CD4-positive, alpha-beta T cell (primary cell): ENCODE data around the gene AUNIP. TPM values are rescaled to one million over a fixed set of nuclear protein-coding genes. Genes with fewer than 3 reads are reported as not detected.

ENCODE experiments used
- ATAC-seq: fragments of 200-7000 bp; cut with Tn5 transposase; one replicate; pipeline ENCODE4 v1.10.0; 2022; ENCODE audit warnings: mild to moderate bottlenecking; ENCODE audit not compliant: poor library complexity
- CTCF ChIA-PET: fragments of 350-600 bp; sonication (Branson Sonifier 250); formaldehyde crosslinking; loops from one replicate; lab custom pipeline; 2021; ENCODE audit warnings: antibody characterized with exemption, inconsistent platforms; lab: Charles Lee
- POLR2A ChIA-PET: fragments of 350-600 bp; sonication (Branson Sonifier 250); formaldehyde crosslinking; loops from one replicate; lab custom pipeline; 2021; ENCODE audit warnings: antibody characterized with exemption, inconsistent platforms; lab: Charles Lee
- DNase-seq, 14 experiments: peaks; one replicate each; pipeline ENCODE4 v3.0.0-alpha.2; 2013 to 2020; ENCODE audit warnings: mixed read lengths in 2 of 14
- H3K27ac ChIP-seq, 2 donors: one replicate each; pipeline versions ENCODE4 v1.5.1 to v1.7.0; 2013; ENCODE audit warnings: low read length in 2 of 2, low read depth in 1 of 2, mild to moderate bottlenecking in 1 of 2
- H3K27me3 ChIP-seq, 2 experiments: 1 replicate in 1 of 2; 2 replicates in 1 of 2; pipeline versions ENCODE4 v1.6.1 to v1.7.0; 2013; ENCODE audit warnings: low read length in 2 of 2, control low read depth in 1 of 2, mild to moderate bottlenecking in 1 of 2, moderate library complexity in 1 of 2; ENCODE audit not compliant: insufficient read depth in 2 of 2, control insufficient read depth in 1 of 2
- H3K36me3 ChIP-seq: one replicate; pipeline ENCODE4 v1.6.1; 2013; ENCODE audit warnings: low read length, control low read depth; ENCODE audit not compliant: insufficient read depth
- H3K4me1 ChIP-seq: one replicate; pipeline ENCODE4 v1.6.1; 2013; ENCODE audit warnings: low read length, control low read depth; ENCODE audit not compliant: insufficient read depth
- H3K4me3 ChIP-seq: one replicate; pipeline ENCODE4 v1.5.1; 2013; ENCODE audit warnings: mild to moderate bottlenecking, low read length, moderate library complexity
- H3K9me3 ChIP-seq, 2 experiments: 1 replicate in 1 of 2; 2 replicates in 1 of 2; pipeline versions ENCODE4 v1.6.1 to v1.7.0; 2013; ENCODE audit warnings: low read length in 2 of 2, mild to moderate bottlenecking in 2 of 2, control low read depth in 1 of 2, moderate library complexity in 1 of 2; ENCODE audit not compliant: control insufficient read depth in 1 of 2, insufficient read depth in 1 of 2
- H3K27ac Mint-ChIP-seq: one replicate; pipeline ENCODE4 v1.8.0; 2020; ENCODE audit warnings: mixed read lengths
- H3K27me3 Mint-ChIP-seq: one replicate; pipeline ENCODE4 v1.8.0; 2021; ENCODE audit warnings: mixed read lengths
- H3K36me3 Mint-ChIP-seq: one replicate; pipeline ENCODE4 v1.8.0; 2021; ENCODE audit warnings: low read depth, mixed read lengths
- H3K4me1 Mint-ChIP-seq: one replicate; pipeline ENCODE4 v1.8.0; 2021; ENCODE audit warnings: low read depth, mixed read lengths
- H3K4me3 Mint-ChIP-seq: one replicate; pipeline ENCODE4 v1.8.0; 2020; ENCODE audit warnings: mild to moderate bottlenecking, mixed read lengths
- H3K9me3 Mint-ChIP-seq: one replicate; pipeline ENCODE4 v1.8.0; 2020; ENCODE audit warnings: mixed read lengths
- intact Hi-C, 2 experiments: fragments of 100-400 bp; cut with DNase I in 1 of 2; cut with micrococcal nuclease in 1 of 2; formaldehyde crosslinking; loops; one replicate each; pipeline versions ENCODE4 v1.15.1 to v1.9.0; 2023 to 2025; cut with DNase I, micrococcal nuclease
- total RNA-seq, 174 experiments: library from RNA in 2 of 174; stranded (reverse) in 2 of 174; gene quantifications; one replicate each; pipeline ENCODE4 v1.2.3 and lab custom pipeline; 2021 to 2026
- TF ChIP-seq, protein P1 (sequence below): fragments of 200-600 bp; IDR thresholded peaks from one replicate; pipeline ENCODE4 v1.8.0; 2022; ENCODE audit warnings: antibody characterized with exemption, mild to moderate bottlenecking

The AUNIP gene
- total RNA-seq, 2 experiments from 2014 or later = not detected

DNA sequence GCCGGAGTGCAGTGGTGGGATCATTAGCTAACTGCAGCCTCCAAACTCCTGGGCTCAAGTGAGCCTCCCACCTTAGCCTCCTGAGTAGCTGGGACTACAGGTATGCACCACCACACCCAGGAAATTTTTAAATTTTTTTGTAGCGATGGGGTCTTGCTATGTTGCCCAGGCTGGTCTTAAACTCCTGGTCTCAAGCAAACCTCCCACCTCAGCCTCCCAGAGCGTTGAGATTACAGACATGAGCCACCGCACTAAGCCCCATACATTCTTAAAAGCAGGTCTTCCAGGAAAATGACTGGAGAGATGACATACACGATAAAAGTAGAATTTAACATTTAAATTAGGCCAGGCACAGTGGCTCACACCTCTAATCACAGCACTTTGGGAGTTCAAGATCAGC lies 26.1 kb downstream of the AUNIP start:
- ATAC-seq (no peak), DNase-seq (no peak)
- TF ChIP-seq, protein P1, sequence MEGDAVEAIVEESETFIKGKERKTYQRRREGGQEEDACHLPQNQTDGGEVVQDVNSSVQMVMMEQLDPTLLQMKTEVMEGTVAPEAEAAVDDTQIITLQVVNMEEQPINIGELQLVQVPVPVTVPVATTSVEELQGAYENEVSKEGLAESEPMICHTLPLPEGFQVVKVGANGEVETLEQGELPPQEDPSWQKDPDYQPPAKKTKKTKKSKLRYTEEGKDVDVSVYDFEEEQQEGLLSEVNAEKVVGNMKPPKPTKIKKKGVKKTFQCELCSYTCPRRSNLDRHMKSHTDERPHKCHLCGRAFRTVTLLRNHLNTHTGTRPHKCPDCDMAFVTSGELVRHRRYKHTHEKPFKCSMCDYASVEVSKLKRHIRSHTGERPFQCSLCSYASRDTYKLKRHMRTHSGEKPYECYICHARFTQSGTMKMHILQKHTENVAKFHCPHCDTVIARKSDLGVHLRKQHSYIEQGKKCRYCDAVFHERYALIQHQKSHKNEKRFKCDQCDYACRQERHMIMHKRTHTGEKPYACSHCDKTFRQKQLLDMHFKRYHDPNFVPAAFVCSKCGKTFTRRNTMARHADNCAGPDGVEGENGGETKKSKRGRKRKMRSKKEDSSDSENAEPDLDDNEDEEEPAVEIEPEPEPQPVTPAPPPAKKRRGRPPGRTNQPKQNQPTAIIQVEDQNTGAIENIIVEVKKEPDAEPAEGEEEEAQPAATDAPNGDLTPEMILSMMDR = no peak
- POLR2A ChIA-PET = no interaction called here
- peaks cover 70% of the 10 kb centered on the region for H3K36me3 Mint-ChIP-seq
- no peaks in the 10 kb centered on the region for H3K27me3 Mint-ChIP-seq
- H3K27me3 ChIP-seq = no peaks in the 10 kb centered on the region
- H3K4me1 Mint-ChIP-seq = peaks cover 19% of the 10 kb centered on the region
- no peak overlapping the region for H3K4me3 ChIP-seq
- no peak overlapping the region for H3K4me3 Mint-ChIP-seq
- H3K9me3 Mint-ChIP-seq = no peaks in the 10 kb centered on the region
- no peak overlapping the region for H3K27ac Mint-ChIP-seq
- H3K4me1 ChIP-seq = peaks cover 4% of the 10 kb centered on the region
- intact Hi-C loops = no loop called here
- peaks cover 58% of the 10 kb centered on the region for H3K36me3 ChIP-seq
- CTCF ChIA-PET = no interaction called here
- no peaks in the 10 kb centered on the region for H3K9me3 ChIP-seq
- no peak overlapping the region for H3K27ac ChIP-seq

DNA sequence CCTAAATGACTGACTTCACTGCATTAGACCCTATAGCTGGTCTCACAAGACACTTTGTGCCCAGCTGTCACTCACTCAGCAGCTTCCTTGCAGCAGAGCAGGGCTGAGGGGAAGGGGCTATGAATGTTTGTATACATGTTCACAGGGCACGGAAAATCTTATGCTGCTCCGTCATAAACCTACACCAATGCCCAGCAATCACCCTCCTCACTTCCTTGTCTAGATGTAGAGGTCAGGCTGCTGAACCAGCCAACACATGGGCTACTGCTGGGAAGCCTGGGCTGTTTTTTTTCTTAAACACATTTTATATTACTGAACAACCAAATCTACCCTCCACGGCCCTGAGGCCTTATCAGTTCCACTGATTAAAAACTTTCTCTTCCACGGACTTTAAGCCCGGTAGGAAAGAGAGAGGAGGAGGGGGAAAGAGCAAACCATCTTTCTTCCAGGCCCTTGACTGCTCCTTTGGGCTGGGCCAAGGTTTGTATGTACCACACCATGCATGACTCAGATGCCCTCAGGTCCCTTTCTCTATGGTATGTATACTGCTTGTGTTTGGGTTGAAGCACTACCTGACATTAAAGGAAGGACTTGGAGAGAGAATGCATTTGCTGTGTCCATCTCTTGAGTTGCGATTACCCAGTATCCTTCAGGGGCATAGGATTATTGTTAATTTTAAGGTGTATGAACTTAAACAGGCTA lies 26.8 kb downstream of the AUNIP start:
- Mint-ChIP-seq H3K4me1 (peaks cover 19% of the 10 kb centered on the region), H3K27ac (peak overlapping the region; percentile 57), H3K36me3 (peaks cover 76% of the 10 kb centered on the region), H3K9me3 (no peaks in the 10 kb centered on the region), H3K27me3 (no peaks in the 10 kb centered on the region), H3K4me3 (no peak overlapping the region)
- ATAC-seq (no peak), DNase-seq (no peak)
- Histone ChIP-seq H3K4me1 (peaks cover 4% of the 10 kb centered on the region), H3K4me3 (no peak overlapping the region), H3K9me3 (no peaks in the 10 kb centered on the region), H3K27me3 (no peaks in the 10 kb centered on the region), H3K36me3 (peaks cover 65% of the 10 kb centered on the region), H3K27ac (no peak overlapping the region)
- intact Hi-C loops = no loop called here
- ChIA-PET CTCF (interaction anchor here (1.6 kb wide), 1 partner anchor 63 kb away, joined by 5 read pairs; no protein-coding TSS in a partner anchor), POLR2A (interaction anchor here (0.8 to 4.1 kb wide), 3 partner anchors 8 to 22 kb away, joined by 3 to 43 read pairs (median 3); partner anchors contain the start of gene MTFR1L)
- TF ChIP-seq, protein P1 = no peak

DNA sequence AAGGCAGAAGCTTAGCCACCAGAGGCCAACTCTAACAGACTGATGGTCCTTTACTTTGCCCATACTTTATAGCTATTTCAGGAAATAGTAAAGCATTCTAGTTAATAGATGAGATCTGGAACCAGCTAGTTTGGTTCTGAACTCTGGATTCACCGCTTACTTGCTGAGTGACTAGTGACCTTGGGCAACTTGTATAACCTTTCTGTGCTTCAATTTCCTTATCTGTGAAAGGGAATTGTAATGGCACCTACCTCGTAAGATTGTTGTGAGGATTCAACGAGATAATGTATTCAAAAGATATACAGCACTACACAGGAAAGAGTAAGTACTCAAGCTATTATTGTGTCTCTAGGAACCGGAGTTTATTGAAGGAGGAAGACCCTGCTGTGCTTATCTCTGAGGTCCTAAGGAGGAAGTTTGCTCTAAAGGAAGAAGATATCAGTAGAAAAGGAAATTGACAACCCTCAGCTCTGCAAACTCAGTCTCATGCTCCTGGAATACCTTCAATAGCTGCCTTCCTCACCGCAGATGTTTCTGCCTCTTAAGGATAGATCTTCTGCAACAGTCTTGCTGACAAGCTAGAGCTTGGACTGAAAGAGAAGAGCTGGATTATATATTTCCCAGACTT lies 27.6 kb downstream of the AUNIP start:
- Mint-ChIP-seq H3K27ac (peak overlapping the region; percentile 57), H3K27me3 (no peaks in the 10 kb centered on the region), H3K36me3 (peaks cover 81% of the 10 kb centered on the region), H3K4me3 (peak overlapping the region; percentile 13), H3K4me1 (peaks cover 19% of the 10 kb centered on the region), H3K9me3 (no peaks in the 10 kb centered on the region)
- intact Hi-C loops = no loop called here
- Histone ChIP-seq H3K4me3 (no peak overlapping the region), H3K27ac (no peak overlapping the region), H3K4me1 (peaks cover 6% of the 10 kb centered on the region), H3K36me3 (peaks cover 73% of the 10 kb centered on the region), H3K9me3 (no peaks in the 10 kb centered on the region), H3K27me3 (no peaks in the 10 kb centered on the region)
- DNase-seq = no peak
- POLR2A ChIA-PET = interaction anchor here (0.8 to 4.1 kb wide), 3 partner anchors 9 to 22 kb away, joined by 3 to 43 read pairs (median 3); partner anchors contain the start of gene MTFR1L
- no peak for ATAC-seq
- TF ChIP-seq, protein P1 = no peak
- CTCF ChIA-PET = interaction anchor here (1.6 kb wide), 1 partner anchor 64 kb away, joined by 5 read pairs; no protein-coding TSS in a partner anchor
